A172 (cell line): ENCODE measurements around the gene SNRPA. TPM values are rescaled to one million over a fixed set of nuclear protein-coding genes. Genes with fewer than 3 reads are reported as not detected.
"Not testable (repeated sequence)": the region's sequence is repeated elsewhere in the genome, so short reads cannot be mapped to it uniquely, and the experiment has no call there.

ENCODE experiments used
- DNase-seq: peaks from one replicate; pipeline ENCODE4 v3.0.0-alpha.2; 2015; ENCODE audit warnings: low spot score
- total RNA-seq: library from RNA; depleted of rRNA; stranded (reverse); fragments of >200 nt; shearing (Covaris generic); gene quantifications from 2 replicates; pipeline ENCODE4 v1.2.3, GENCODE V29; 2014

Gene SNRPA
- total RNA-seq, 1 experiment from 2014 or later, result 64.7 TPM

- no peak for DNase-seq
Measured at GRCh38 chr19:40776364-40776763, 25.4 kb downstream of the SNRPA start.

- peak; percentile 97 for DNase-seq
Measured at GRCh38 chr19:40776932-40777644, 26.1 kb downstream of the SNRPA start.

GRCh38 chr19:40777645-40777936, 26.6 kb downstream of the SNRPA start:
- no peak for DNase-seq

- peak; percentile 99 for DNase-seq
Measured at GRCh38 chr19:40777937-40778705, 27.1 kb downstream of the SNRPA start, which contains the start of gene RAB4B. RAB4B (plus strand) TSS chr19:40778247; CDS start chr19:40778376, 129 bp downstream.

GRCh38 chr19:40778706-40779284, 27.8 kb downstream of the SNRPA start:
- no peak for DNase-seq

GRCh38 chr19:40780582-40780981, 29.6 kb downstream of the SNRPA start:
- no peak for DNase-seq

- no peak for DNase-seq
Measured at GRCh38 chr19:40781140-40781539, 30.1 kb downstream of the SNRPA start.

GRCh38 chr19:40783711-40784110, 32.7 kb downstream of the SNRPA start:
- DNase-seq, result no peak

GRCh38 chr19:40784146-40784545, 33.1 kb downstream of the SNRPA start:
- not testable (repeated sequence) for DNase-seq

- DNase-seq, result no peak
Measured at GRCh38 chr19:40785526-40785925, 34.5 kb downstream of the SNRPA start.

- no peak for DNase-seq
Measured at GRCh38 chr19:40786060-40787037, 35.3 kb downstream of the SNRPA start.

GRCh38 chr19:40791349-40791748, 40.3 kb downstream of the SNRPA start:
- DNase-seq, result no peak

- DNase-seq, result no peak
Measured at GRCh38 chr19:40791996-40792395, 41.0 kb downstream of the SNRPA start.

GRCh38 chr19:40797166-40797962, 46.4 kb downstream of the SNRPA start:
- DNase-seq, result no peak

GRCh38 chr19:40797963-40798682, 47.1 kb downstream of the SNRPA start:
- peak; percentile 66 for DNase-seq

- peak; percentile 98 for DNase-seq
Measured at GRCh38 chr19:40798683-40799557, 47.9 kb downstream of the SNRPA start, which contains the start of gene EGLN2. EGLN2 (plus strand) TSS chr19:40799191; CDS start chr19:40800573, 1,382 bp downstream.

- DNase-seq, result no peak
Measured at GRCh38 chr19:40799558-40800338, 48.7 kb downstream of the SNRPA start.

GRCh38 chr19:40800339-40800996, 49.5 kb downstream of the SNRPA start:
- DNase-seq, result no peak
